ENCODE results near the gene TANC1.

Gene TANC1

DNA sequence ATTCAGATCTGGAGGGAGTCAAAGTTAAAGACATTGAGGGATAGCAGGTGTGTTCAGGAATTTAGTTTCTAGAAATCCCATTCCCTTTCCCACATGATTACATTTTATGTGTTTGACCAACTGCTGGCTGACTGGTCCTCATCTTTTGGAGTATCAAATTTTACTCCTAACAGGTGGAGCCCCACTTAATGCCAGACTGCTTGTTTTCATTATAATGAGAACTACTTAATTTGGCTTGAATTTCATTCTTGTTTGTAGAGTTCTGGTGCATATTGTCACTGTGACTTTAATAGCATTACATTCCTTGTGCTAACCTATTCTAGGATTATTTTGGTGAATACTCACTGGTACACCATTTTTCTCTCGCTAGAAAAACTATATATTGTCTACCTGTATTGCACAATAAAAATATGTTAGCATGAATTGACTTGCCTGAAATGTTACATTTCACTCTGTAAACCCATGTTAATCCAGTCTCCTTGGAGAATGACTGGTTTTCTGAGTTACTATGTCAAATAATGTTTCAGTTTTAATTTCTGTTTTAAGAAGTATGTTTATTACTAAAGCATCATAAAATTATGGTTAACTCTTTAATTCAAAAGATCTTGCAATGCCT lies 98.2 kb downstream of the TANC1 start:
- peak; percentile 15 for DNase-seq

DNA sequence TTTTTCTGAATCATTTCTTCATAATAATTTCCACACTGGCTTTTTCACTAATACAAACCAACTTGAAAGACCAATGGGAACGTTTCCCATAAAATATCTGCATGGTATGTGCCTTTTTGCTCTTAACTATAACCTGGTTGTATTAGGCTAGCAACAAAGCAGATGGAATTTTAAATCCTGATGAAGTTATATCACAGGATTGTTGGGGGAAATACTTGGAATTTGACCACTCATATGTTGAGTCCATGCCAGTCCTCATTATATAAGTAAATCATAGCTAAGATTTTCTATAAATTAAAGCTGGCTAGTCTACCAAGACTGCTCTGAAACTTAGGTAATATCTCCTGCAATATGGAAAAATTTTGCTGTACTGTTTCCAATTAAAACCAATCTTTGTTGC lies 99.5 kb downstream of the TANC1 start:
- no peak for DNase-seq

DNA sequence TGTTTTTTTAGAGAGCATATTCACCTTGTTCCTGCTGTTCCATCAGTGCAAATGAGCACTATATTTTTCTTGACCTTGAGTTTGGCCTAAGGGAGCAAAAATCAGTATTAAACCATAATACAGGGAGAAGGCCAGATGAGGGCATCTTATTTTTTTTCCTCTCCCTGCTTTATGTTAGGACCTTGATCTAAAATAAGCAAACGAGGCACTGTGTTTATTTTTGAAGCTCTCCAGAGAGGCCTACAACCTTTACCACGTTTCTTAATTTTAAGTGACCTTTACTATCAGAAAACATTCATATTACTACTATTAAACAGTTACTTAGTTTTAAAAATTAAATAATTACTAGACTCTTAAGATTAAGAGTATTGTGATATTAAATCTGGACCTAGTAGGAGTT lies 100.8 kb downstream of the TANC1 start:
- no peak for DNase-seq

DNA sequence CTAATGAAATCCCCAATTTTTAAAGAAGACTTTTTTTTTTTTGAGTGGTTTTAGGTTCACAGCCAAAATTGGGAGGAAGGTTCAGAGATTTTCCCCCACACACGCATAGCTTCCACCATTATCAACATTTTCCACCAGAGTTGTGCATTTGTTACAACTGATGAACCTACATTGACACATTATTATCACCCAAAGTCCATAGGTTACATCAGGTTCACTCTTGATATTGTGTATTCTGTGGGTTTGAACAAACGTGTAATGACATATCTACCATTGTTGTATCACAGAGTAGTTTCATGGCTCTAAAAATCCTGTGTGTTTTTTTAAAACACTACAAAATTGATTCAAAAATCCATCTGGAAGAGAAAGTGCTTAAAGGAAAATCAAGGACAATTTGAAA lies 101.8 kb downstream of the TANC1 start:
- DNase-seq, result no peak

DNA sequence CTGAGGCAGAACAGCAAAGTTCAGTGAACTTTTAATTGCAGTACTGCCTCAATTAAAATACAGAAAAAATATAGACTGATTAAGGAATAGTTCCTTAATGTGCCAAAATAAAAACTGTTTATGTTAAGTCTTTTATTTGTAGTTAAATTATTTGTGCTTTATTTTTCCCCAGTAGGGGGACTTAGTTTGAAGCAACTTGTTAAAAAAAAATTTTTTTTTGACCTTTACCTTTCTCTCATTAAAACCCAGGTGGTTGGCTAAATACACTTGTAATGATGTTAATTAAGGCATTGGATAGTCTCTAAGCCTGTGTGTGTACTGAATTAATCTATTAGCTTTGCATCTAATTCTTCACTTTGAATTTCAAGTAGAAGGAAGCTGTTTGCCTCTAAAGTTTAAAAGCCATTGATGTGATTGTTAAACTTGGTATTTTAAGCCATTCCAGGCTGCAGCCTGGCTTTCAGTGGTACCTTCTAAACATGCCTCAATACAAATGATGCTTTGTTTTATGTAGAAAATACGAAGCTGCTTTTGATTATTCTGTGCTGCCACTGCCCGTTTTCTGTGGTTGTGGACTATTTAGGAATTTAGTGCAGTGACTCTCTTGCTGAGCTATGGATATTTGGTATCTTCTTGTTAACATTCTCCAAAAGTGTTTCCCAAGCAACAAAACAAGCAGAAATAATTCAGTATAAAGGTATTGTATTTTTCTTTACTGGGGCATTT lies 102.9 kb downstream of the TANC1 start:
- DNase-seq, result no peak

DNA sequence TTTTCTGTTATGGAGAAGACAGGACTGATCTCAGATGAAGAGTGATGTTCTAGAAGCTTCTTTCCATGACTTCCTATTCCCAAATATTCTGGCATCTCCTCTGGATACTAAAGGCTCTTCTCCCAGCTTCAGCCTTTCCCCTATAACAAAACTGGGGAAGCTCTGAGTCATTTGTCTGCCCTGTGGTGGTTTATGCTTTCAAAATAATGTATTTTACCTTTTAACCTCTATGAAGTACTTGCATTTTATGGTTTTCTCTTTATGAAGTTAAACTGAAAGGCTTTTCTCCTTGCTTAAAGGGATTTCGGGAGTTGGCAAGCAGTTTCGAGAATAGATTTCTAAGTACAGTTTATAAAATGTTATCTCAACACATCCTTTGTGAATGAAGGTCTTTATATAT lies 104.4 kb downstream of the TANC1 start:
- DNase-seq, result no peak

DNA sequence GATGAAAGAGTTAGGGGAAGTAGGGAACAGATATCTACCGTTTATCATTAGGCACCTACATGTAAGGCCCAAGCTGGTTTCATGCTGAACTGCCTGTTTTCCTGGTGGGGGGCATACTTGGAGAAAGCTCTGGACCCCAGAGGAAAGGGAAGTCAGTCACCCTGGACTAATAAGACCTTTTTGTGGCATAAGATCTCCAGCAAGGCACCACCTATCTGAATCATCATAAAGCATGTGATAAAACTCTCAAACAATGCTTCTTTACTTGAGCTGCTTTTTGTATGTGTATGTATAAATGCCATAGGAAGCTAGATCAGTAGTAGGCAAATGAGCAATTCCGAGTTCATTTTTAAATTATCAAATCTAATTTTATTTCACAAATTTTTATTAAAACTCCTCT lies 104.8 kb downstream of the TANC1 start:
- no peak for DNase-seq

DNA sequence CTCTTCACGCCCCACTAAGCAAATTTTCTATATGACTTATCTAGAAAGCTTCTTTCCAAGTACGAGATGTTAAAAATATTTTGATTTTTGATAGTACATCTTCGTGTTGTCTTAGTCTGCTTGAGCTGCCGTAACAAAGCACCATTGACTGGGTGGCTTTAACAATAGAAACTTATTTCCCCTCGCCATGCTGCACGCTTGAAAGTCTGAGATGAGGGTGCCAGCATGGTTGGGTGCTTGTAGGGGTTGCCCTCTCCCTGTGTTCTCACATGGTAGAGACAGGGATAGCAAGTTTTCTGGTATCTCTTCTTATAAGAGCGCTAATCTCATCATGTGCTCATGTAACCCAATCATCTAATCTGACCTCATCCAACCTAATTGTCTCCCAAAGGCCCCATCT lies 106.2 kb downstream of the TANC1 start:
- no peak for DNase-seq

DNA sequence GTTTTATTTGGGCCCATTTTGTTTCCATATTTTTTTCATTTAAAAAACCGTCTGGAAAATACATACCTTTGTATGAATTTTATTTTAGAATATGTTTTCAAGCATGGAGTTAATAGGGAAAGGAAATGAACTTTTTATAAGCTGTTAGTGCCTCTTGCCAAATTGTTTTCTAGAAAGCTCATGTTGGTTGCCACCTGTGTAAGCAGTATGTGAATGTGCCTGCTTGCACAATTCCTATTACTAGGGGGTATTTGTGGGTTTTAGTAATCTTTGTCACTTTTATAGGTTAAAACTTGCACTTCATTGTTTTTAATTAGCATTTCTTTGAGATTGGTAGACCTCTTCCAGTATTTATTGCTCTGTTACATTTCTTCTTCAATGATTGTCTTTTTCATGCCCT lies 107.3 kb downstream of the TANC1 start:
- no peak for DNase-seq

DNA sequence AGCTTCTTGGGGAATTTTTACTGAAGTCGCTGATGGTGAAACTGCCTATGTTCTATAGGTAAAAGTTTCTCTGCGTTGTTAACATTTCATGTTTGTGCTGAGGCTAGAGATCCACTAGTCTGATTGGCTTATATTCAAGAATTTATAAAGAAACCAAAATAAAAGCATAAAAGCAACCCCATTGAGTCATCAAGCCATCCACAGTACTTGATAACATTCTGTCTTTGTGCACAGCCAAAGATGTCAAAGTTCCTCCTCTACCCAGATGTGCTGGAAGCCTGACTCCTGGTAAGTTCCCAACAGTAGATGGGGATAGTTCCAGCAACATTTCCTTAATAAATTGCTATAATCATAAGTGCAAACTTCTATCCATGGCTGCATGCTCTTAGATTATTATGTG lies 107.8 kb downstream of the TANC1 start:
- no peak for DNase-seq

DNA sequence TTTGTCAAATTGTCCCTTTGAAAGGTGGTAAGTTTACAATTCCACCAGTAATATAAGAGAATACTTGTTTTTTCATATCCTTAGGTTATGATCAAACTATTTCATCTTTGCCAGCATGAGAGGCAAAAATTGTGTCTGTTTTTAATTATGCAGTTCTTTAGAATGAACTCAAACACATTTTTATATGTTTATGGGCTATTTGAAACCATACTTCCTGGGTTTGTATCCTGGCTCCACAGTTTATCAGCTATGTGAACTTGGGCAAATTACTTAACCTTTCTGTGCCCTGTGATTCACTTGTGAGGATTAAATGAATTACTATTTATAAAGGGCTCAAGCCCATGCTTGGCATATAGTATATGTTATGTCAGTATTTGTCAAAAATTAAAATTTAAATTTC lies 109.4 kb downstream of the TANC1 start:
- no peak for DNase-seq

DNA sequence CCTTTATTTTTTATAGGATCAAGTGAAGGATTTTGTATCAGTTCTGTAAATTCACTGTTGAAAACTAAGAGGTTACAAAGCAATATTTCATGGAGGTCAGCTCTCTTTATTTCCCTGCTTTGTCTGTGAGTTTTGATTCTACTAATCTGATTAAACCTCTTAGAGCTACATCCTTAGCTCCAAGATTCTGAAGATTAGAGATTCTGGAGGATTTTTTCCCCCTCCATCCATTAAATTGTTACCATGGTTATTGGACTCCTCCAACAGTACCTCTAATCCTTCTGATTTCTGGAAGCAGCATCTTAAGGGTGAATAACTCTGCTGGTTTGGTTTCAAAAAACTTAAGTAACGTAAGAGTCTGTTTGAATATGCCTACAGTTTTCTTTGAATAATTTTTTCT lies 110.0 kb downstream of the TANC1 start:
- DNase-seq, result no peak

DNA sequence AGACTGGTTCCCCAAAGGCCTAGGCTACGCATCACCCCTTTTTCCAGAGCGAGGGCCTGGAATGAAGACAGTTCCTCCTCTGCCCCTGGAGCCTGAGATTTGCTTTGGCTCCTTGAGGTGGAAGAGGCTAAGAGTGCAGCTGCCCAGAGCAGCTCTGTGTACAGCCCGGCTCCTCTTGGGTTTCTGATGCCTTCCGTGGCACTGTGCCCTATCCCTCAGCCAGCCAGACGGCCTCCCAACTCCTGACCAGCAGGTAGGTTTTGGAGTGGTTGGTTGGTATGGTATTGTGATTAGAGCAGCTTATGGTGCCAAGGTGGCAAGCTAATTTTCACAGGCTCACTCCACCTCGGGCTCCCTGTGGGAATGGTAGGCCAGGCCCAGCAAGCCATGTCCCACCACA lies 112.2 kb downstream of the TANC1 start:
- no peak for DNase-seq

DNA sequence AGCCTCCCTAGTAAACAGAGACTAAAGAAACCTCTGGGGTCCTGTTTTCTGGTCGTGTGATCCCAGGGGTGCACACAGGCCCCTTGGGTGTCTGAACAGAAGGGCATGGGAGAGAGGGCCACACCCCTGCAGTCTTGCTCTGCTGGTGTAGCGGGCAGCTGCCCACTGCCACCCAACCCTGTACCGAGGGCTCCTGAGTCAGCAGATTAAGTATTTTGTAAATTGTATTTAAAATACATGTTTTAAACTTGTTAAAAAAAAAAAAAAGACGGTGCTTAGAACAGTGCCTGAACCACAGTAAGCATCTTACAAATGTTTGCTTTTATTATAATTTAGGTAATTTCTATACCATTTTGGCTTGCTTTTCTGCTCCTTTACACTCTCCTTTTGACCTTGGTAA lies 113.7 kb downstream of the TANC1 start:
- DNase-seq, result no peak

DNA sequence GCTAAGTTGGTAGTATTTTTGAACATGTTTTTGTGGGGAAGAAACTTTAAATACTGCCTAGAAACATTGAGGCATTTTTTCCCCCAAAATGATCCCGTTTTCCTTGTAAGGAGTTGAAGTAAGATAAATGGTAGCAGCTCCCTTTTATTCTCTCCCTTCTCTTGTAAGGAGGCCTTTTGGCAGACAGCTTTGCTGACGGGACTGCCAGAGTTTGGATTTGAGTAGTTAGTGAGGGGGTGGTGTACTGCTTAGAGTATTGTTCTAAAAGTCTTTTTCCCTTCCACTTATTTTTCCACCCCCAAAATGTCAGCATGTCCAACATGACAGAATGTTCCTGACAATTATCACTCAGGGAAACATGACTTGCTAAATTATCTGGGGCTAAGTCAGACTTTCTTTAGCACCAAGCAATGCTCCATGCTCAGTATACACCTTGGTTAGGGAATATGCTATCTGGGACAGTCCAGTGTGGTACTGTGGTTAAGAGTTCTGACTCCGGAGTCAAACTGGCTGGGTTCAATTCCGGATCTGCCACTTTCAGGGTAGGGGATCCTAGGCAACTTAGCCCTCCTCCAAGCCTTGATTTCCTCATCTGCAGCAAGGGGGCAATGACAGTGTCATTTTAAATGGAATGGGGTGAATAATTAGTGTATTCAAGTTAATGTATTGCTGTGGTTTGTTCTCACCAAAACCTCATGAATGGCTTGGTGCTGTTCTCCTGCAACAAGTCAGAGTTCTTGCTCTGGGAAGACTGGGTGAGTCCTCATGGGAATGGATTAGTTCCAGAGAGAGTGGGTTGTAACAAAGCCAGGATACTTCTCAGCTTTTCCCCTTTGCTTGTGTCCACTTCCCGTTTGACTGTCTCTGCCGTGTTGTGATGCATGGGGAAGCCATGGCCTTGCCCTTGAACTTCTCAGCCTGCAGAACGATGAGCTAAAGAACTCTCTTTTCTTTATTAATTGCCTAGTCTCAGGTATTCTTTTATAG lies 116.2 kb downstream of the TANC1 start:
- DNase-seq, result no peak

DNA sequence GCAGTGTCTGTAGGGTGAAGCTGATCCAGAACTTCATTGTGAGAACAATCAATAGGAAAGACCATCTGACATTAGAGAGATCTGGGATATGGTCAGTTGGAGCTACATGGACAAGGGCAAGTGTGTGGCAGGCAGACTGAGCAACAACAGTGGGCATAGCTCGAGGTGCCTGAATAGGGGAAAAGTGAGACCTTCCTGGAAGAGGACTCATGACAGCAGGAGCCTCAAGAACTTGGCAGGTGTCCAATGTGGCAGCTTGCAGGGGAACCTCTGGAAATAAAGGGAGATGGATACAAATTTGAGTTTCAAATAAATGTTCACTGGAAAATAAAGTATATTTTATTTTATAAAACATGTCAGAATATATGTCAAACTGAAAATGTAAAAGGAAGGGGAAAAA lies 117.9 kb downstream of the TANC1 start:
- DNase-seq, result peak; percentile 58

DNA sequence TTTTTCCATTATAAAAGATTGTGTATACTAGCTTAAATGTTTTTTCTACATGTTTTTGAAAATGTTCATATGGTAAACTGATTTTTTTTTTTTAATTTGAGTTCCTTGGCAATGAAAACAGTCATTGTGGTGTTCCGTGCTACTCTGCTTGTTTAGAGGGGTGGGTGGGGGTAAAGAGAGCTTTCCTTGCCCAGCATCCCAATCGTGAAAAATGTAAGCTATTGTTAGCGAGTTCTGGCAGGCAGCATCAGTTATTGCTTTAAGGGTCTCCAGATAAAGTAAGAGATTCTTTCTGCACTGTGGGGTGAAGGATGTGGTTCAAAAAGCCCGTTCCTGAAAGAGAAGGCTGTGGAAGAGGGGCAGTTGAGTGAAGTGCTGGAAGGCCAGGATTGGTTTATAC lies 118.4 kb downstream of the TANC1 start:
- no peak for DNase-seq

DNA sequence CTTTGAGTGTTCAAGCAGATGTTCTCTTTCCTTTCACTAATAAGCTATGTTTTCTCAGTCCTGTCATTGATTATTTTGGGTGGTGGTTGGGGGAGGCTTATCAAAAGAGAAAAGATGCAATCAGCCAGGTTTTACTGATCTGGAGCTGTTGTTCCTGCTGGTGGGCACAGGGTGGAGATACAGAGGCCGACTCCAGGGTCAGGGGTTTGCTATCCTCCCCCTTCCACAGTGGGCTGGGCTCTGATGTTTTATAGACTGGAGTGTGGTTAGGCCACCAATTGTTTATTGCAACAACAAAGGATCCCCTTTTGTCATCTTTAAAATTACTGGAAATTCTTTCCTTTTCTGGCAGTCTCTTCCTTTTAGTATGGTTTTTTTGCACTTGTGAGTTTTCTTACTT lies 120.5 kb downstream of the TANC1 start:
- DNase-seq, result no peak

DNA sequence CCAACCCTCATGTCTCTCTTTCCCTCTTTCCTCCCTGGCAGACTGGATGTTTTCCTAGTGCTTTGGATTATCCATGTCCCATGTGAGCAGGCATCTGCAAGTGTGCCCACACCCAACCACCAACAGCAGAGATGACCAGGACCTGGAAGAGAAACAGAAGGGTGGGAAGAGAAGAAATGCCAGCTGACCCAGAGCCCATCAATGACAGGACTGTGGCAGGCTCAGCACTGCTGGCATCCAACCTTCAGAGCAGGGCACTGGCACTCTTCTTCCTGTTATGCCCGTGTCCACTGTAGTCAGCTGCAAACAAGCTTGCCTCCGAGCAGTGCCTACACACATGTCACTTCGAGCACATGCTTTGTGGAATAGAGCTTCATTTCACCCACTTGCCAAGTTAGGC lies 121.1 kb downstream of the TANC1 start:
- DNase-seq, result no peak

DNA sequence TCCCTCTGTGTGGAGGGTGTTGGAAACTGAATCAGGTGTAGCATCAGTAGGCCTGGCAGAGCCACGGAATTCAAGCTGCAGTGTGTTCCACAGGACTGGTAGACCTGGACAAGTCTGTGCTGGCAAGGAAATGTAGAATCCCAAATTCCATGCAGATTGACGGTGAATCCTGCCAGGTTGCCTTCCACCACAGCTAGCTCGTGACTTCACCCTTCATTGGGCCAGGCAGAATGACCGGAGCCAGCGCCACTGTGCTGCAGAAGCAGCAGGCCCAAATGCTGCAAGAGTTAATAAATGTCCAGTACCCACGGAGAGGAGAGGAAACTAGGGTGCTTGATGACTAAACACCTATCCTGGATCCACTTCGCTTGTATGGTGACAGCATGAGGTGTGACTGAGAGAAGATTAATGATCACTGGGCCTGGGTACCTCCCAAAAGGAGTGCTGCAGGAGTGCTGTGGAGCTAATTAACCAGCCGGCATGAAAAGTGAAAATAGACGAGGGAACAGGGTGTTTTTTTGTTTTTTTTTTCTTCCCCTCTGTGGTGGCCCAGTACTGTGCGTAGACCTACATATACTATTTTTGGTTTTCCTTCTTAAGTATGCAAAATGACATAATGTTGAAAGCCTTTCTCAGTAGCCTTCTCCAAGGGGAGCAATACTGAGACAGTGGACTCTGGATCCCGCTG lies 122.2 kb downstream of the TANC1 start:
- no peak for DNase-seq

DNA sequence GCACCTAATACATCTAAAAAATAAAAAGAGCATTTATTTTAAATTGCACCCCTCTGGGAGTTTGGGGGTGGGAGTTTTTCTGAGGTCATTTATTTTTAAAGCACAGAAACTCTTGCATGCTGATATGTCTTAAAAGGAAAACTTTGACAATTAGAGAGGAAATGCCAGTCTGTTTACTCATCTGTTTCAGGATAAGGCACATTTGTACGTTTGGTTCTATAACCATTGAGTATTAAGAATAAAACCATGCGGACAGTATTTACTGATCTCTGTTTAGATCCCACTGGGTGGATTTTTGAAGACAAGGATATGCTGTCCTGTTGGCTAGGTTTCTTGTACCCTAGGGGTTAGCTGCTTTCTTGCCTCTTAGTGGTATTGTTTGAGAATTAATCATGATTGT lies 122.9 kb downstream of the TANC1 start:
- DNase-seq, result no peak

DNA sequence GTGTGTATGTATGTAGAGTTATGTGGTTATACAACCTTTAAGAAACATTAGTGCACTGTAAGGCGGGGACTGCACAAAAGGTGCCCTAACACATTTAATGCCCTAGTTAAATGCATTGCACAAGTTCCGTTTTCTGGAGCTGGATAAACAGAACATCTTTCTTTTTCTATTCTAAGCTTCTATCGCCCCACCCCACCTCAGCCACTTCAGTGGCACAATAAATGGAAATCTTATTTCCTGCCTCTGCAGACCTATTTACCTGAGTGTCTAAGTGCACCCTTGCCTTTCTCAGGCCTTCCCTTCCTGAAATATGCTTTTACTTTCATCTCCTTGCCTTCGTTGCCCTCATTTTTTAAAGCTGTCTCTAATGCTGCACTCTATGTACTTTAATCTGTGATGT lies 123.5 kb downstream of the TANC1 start:
- no peak for DNase-seq

DNA sequence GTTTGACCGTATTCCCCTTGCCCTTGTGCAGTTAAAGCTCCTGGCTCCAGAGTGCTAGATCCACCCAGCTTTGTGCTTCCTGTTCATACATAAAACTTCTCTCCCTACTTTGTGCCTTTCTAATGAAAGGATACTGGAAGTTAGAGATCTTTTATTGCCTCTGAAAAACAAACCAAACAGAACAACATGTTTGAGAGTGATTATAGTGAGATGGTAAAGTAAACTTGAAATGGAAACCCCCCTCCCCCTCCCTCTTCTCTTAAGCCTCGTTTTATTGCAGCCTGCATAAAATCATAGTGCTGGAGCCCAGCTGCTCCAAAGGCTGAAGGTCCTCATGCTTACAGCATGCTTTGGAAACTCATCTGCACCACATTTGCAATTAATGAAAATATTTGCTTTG lies 125.1 kb downstream of the TANC1 start:
- DNase-seq, result no peak
